PC-3 (cell line): ENCODE measurements around the gene PPFIA1. TPM values are rescaled to one million over a fixed set of nuclear protein-coding genes. Genes with fewer than 3 reads are reported as not detected.
"Not testable (repeated sequence)": the region's sequence is repeated elsewhere in the genome, so short reads cannot be mapped to it uniquely, and the experiment has no call there.

Experiments used
- ATAC-seq: fragments of 200-7000 bp; cut with Tn5 transposase; 2 replicates; pipeline ENCODE4 v1.9.1; 2020; ENCODE audit warnings: mild to moderate bottlenecking, moderate library complexity
- BruUV-seq: library from RNA; stranded (reverse); fragments of 400-500 nt; replicated peaks from 2 replicates; lab custom pipeline; 2021; lab: Mats Ljungman, UMichigan
- CTCF ChIA-PET: fragments of 300-600 bp; sonication (Branson Sonifier 250); formaldehyde crosslinking; loops from one replicate; lab custom pipeline; 2022; ENCODE audit warnings: antibody characterized with exemption; lab: Charles Lee
- POLR2A ChIA-PET: fragments of 300-600 bp; sonication (Branson Sonifier 250); formaldehyde crosslinking; loops from one replicate; lab custom pipeline; 2022; ENCODE audit warnings: antibody characterized with exemption; ENCODE audit not compliant: unreplicated experiment; lab: Charles Lee
- DNase-seq: peaks from one replicate; pipeline ENCODE4 v3.0.0-alpha.2; 2015
- H2AFZ ChIP-seq: fragments of 300-600 bp; sonication (generic); 2 replicates; pipeline ENCODE4 v1.6.0; 2016; ENCODE audit warnings: antibody characterized with exemption, low read length
- H3F3A ChIP-seq: fragments of 300-600 bp; sonication (generic); one replicate; pipeline ENCODE4 v1.6.0; 2017; ENCODE audit warnings: antibody characterized with exemption, low read length, control low read depth, mild to moderate bottlenecking; ENCODE audit not compliant: unreplicated experiment
- H3K27ac ChIP-seq: fragments of 300-600 bp; sonication (generic); 2 replicates; pipeline ENCODE4 v1.5.1; 2016; ENCODE audit warnings: mild to moderate bottlenecking, low read length
- H3K27me3 ChIP-seq: fragments of 300-600 bp; sonication (generic); 2 replicates; pipeline ENCODE4 v1.6.1; 2016; ENCODE audit warnings: low read length, mixed read lengths
- H3K36me3 ChIP-seq: fragments of 300-600 bp; sonication (generic); 2 replicates; pipeline ENCODE4 v1.6.1; 2016; ENCODE audit warnings: low read depth, mixed run types, low read length, mixed read lengths
- H3K4me1 ChIP-seq: fragments of 300-600 bp; sonication (generic); 2 replicates; pipeline ENCODE4 v1.5.1; 2016; ENCODE audit warnings: low read length; ENCODE audit not compliant: insufficient read depth
- H3K4me2 ChIP-seq: fragments of 300-600 bp; sonication (generic); 2 replicates; pipeline ENCODE4 v1.6.0; 2016; ENCODE audit warnings: low read length
- H3K4me3 ChIP-seq: fragments of 300-600 bp; sonication (generic); 2 replicates; pipeline ENCODE4 v1.5.1; 2016; ENCODE audit warnings: mild to moderate bottlenecking, low read length, mixed read lengths
- H3K79me2 ChIP-seq: fragments of 300-600 bp; sonication (generic); 2 replicates; pipeline ENCODE4 v1.6.1; 2017; ENCODE audit warnings: low read length, mixed read lengths
- H3K9ac ChIP-seq: fragments of 300-600 bp; sonication (generic); 2 replicates; pipeline ENCODE4 v1.6.0; 2016; ENCODE audit warnings: mild to moderate bottlenecking, low read length
- H3K9me2 ChIP-seq: fragments of 300-600 bp; sonication (generic); replicated peaks from 2 replicates; pipeline ENCODE4 v1.6.1; 2016; ENCODE audit warnings: mixed run types, low read length, mixed read lengths
- H3K9me3 ChIP-seq: fragments of 300-600 bp; sonication (generic); 2 replicates; pipeline ENCODE4 v1.6.1; 2016; ENCODE audit warnings: low read length, mixed read lengths
- H4K20me1 ChIP-seq: fragments of 300-600 bp; sonication (generic); 2 replicates; pipeline ENCODE4 v1.6.1; 2016; ENCODE audit warnings: low read length, mixed read lengths
- CTCF ChIP-seq: fragments of 300-600 bp; sonication (generic); conservative IDR thresholded peaks from 2 replicates; pipeline ENCODE4 v1.5.1; 2017; ENCODE audit warnings: antibody characterized with exemption, low read depth, mild to moderate bottlenecking, low read length
- EZH2 ChIP-seq: fragments of 300-600 bp; sonication (generic); IDR thresholded peaks from one replicate; pipeline ENCODE4 v1.6.1; 2017; ENCODE audit warnings: antibody characterized with exemption, mild to moderate bottlenecking, low read length; ENCODE audit not compliant: unreplicated experiment
- EZH2phosphoT487 ChIP-seq: fragments of 300-600 bp; sonication (generic); IDR thresholded peaks from 2 replicates; pipeline ENCODE4 v1.6.1; 2018; ENCODE audit warnings: mild to moderate bottlenecking, antibody characterized with exemption, low read length, borderline replicate concordance
- intact Hi-C: fragments of 100-400 bp; cut with micrococcal nuclease; formaldehyde crosslinking; loops from 2 replicates; pipeline ENCODE4 v1.9.0; 2023
- total RNA-seq: library from RNA; depleted of rRNA; stranded (reverse); fragments of >200 nt; gene quantifications from 2 replicates; pipeline ENCODE4 v1.2.3, GENCODE V29; 2014

Gene PPFIA1
- total RNA-seq, 1 experiment from 2014 or later, result 57.5 TPM

- Histone ChIP-seq H3K36me3 (peaks cover 65% of the 10 kb centered on the region), H3K27me3 (no peaks in the 10 kb centered on the region), H3K9me3 (no peaks in the 10 kb centered on the region), H3K4me1 (no peaks in the 10 kb centered on the region), H3K79me2 (no peaks in the 10 kb centered on the region), H3K4me2 (no peak overlapping the region), H3K27ac (no peak overlapping the region), H4K20me1 (no peaks in the 10 kb centered on the region), H3K4me3 (no peak overlapping the region), H3K9me2 (no peaks in the 10 kb centered on the region), H2AFZ (no peak overlapping the region), H3K9ac (no peak overlapping the region), H3F3A (no peaks in the 10 kb centered on the region)
- ATAC-seq, result no peak
- TF ChIP-seq EZH2, result no peak
- no peak for TF ChIP-seq EZH2phosphoT487
- no peak for TF ChIP-seq CTCF
- intact Hi-C loops, result no loop called here
- POLR2A ChIA-PET, result no interaction called here
- no peak for DNase-seq
- CTCF ChIA-PET, result no interaction called here
- BruUV-seq, result no TSS peak
Observed at GRCh38 chr11:70327717-70328116, 57.2 kb downstream of the PPFIA1 start.

- Histone ChIP-seq H4K20me1 (no peaks in the 10 kb centered on the region), H3K9me2 (no peaks in the 10 kb centered on the region), H3K4me2 (no peak overlapping the region), H3K4me1 (no peaks in the 10 kb centered on the region), H2AFZ (no peak overlapping the region), H3K36me3 (peaks cover 74% of the 10 kb centered on the region), H3K79me2 (no peaks in the 10 kb centered on the region), H3F3A (no peaks in the 10 kb centered on the region), H3K27me3 (no peaks in the 10 kb centered on the region), H3K9me3 (no peaks in the 10 kb centered on the region), H3K27ac (no peak overlapping the region), H3K4me3 (no peak overlapping the region), H3K9ac (no peak overlapping the region)
- DNase-seq (no peak), ATAC-seq (no peak)
- ChIA-PET POLR2A (no interaction called here), CTCF (no interaction called here)
- TF ChIP-seq CTCF (no peak), EZH2 (no peak), EZH2phosphoT487 (no peak)
- intact Hi-C loops, result no loop called here
- BruUV-seq, result no TSS peak
Observed at GRCh38 chr11:70328556-70328955, 58.1 kb downstream of the PPFIA1 start.

- H3K4me3 ChIP-seq, H2AFZ ChIP-seq, intact Hi-C loops, H3K4me2 ChIP-seq, H3K4me1 ChIP-seq, H3K9me2 ChIP-seq, POLR2A ChIA-PET, H3F3A ChIP-seq, ATAC-seq, H4K20me1 ChIP-seq, CTCF ChIA-PET, H3K9ac ChIP-seq, H3K79me2 ChIP-seq, H3K27me3 ChIP-seq, H3K27ac ChIP-seq, DNase-seq, BruUV-seq, H3K9me3 ChIP-seq: not testable (repeated sequence)
- peaks cover 81% of the 10 kb centered on the region for H3K36me3 ChIP-seq
- peak; percentile 8; the same call in 1 of the 2 replicates for TF ChIP-seq CTCF
Observed at GRCh38 chr11:70331320-70331843, 60.9 kb downstream of the PPFIA1 start.
